Skin epidermis (tissue), 12 donors: ENCODE data around the gene C1QTNF12.

ENCODE experiments used
- H3K27ac ChIP-seq, 21 experiments: fragments of 200-600 bp; sonication (generic) in 11 of 21; one replicate each; pipeline ENCODE4 v1.5.0; 2020; ENCODE audit warnings: mild to moderate bottlenecking in 3 of 21, inconsistent platforms in 2 of 21, moderate library complexity in 2 of 21
- H3K4me3 ChIP-seq, 7 experiments: fragments of 200-600 bp; sonication (generic) in 2 of 7; one replicate each; pipeline ENCODE4 v1.5.0; 2020; ENCODE audit warnings: inconsistent platforms in 2 of 7, mild to moderate bottlenecking in 2 of 7, moderate library complexity in 1 of 7

C1QTNF12 gene

DNA sequence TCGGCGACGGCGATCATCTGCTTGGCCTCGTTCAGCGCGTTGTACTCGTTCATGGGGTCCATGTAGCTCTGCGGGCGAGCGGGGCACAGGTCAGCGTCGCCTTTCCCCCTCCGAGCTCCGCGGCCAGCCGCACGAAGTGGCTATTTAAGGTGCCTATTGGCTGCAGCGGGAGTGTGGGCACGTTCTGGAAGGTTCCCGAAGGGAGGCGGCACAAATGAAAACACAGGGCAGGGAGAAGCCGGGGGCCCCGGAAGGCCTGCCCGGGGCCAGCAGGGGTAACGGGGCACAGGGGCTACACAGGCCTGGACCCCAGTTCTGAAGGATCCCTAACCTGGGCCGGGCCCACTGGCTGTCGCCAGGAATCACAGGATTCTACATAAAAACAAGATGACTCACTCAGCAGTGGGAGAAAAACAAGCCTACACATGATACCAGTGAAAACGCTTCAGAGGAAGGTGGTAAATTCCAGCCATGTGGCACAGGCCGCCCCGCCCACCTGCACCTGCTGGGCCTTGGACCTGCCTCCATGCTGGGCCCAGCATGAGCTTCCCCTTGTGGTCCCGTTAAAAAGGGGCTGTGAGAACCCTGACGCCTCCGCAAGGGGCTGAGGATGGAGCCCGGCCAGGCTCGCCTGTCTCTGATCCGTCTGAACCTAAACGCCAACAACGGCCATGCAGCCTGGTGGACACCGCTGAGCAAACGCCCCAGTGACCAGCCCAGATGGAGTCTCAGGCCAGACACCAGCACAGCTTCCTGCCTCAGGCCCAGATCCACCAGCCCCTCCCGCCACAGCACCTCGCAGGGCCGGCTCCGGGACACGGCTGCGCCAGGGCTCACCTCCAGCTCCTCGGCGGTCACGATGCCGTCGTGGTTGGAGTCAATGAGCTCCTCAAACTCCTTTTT lies 28.6 kb downstream of the C1QTNF12 start:
- Histone ChIP-seq H3K4me3 (no peak overlapping the region), H3K27ac (peak overlapping the region in 5 of 21 experiments; percentile 18 to 59 (median 52))

DNA sequence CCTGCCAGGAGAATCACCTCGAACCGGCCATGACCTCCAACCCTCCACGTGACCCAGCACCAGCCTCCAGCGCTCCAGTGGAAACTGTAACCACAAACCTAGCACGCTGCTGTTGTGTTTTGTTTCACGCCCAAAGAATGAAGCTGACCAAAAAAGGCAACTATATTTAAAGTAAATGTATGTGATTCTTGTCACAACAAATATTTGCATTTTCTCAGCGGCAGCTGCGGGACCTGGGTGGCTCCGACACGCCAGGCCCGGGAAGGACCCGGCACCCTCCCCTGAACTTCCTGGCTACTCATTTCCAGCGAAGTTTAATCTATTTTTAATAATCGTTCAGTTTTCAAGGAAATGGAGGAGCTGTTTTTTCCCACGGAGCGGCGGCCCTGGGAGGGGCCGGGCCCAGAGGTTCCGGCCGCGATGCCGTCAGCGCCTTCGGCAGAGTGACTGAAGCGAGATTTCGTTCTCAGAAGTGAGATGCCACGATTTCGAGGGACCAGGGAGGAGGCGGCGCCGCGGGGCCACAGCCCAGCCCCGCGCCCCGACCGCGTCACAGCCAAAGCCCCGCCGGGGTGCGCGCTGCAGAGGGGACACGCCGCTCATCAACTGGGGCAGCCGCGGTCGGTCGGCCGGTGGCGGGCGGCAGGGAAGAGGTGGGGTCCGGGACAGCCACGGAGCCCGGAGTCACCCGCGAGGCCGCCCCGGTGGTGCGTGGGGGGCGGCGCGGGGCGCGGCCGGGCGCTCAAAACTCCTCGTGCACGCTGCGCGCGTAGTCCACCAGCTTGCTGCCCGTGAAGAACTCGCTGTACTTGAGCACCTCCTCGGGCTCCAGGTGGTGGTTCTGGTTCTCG lies 29.5 kb downstream of the C1QTNF12 start:
- Histone ChIP-seq H3K4me3 (no peak overlapping the region), H3K27ac (peak overlapping the region in 6 of 21 experiments; percentile 40 to 60 (median 56))

DNA sequence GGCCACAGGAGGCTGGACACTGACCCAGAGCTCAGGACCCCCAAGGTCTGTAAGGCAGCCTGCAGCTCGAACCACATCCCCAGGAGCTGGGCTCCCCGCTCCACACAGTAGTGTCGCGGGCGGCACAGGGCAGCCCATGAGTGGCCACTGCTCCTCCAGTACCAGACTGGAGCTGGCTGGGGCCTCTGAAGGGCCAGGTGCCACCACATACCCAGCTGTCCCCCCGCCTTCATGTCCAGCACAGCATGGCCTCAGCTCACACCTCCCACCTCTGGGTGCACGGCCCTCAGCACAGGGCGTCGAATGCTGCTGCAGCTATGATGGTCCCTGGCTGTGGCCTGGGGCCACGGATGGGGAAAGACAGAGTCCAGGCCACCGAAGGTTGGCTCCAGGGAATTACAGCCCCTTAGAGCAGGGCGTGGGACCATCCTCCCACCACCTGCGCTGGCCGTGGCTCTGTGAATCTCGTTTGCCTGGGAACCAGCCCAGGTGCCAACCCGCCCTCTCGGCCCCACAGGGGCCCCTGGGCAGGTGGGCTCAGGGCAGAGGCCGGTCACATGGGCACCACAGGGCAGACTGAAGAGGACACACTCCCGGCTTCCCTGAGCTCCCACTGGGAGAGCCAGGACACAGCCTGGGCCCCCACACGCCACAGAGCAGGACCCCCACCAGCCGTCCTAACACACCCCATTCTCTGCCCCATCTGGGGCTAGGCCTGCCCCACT lies 30.5 kb downstream of the C1QTNF12 start:
- peak overlapping the region in 7 of 21 experiments; percentile 25 to 85 (median 49) for H3K27ac ChIP-seq
- no peak overlapping the region for H3K4me3 ChIP-seq

DNA sequence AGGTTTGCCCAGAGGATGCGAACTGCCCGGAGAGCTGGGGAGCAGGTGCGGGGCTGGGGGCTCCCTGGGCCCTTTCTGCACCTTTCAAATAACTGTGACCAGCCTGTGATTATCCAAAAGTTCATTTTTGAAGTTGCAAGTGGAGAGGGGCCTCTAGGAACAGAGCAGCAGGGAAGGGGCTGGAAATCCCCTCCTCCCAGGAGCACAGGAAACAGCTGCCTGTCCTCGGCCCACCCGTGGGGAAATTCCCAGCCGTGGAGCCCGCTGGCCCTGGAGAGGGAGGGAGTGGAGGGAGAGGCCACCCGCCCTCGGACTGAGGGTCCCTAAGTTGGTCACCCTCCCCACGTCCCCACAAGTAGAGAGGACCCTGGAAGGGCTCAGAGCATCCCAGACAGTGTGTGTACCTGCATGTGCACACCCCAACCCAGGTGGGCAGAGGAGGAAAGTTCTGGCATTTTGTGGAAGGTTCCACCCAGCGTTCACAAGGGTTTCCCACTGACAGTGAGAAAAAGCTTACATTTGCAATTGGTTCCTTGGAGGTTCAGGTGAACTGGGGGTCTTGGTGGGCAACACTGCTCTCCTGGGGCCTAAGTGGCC lies 31.3 kb downstream of the C1QTNF12 start:
- peak overlapping the region in 7 of 21 experiments; percentile 18 to 85 (median 60) for H3K27ac ChIP-seq
- H3K4me3 ChIP-seq: no peak overlapping the region

DNA sequence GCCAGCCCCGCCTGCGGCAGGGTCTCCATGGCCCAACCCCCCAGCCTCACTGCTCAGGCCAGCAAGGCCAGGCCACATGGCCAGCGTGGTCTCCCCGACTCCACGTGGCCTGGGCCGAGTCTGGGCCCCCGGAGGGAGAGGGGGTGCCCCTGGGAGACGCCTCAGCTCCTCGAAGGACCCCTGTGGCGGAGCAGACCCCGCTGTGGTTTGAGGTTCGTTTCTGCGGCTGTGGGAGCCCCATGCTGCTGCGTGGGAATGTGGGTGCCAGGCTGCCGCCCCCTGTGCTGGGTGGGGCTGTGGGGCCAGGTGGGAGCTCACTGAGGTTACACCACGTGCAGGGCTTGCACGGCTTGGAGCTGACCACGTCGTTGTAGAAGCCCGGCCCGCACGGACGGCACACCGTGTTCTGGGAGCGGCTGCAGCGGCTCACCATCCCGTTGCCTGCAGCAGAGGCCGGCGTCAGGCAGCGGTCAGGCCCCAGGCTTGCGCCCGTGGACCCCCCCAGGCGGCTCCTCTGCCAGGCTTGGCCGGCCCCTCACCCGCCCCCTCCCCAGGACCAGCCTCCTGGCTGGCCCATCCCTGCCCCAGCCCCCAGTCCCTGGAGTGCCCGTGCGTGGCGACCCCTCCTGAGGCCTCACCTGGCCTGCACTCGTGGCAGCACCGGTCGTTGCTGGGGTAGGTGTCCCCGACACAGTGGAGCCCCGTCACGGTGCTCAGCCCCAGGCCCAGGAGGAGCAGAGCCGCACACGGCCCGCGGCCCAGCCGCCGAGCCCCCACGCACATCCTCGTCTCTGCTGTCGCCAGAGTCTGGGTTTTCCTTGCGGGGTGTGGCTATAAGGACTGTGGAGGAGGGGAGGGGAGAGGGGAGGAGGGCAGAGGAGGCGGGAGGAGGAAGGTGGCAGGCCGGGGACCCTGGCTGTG lies 32.9 kb downstream of the C1QTNF12 start, which contains the start of gene TNFRSF4:
TNFRSF4 (minus strand) TSS at position 809 of the 921 bp plus-strand sequence; CDS start at position 783, 26 bp downstream.
- peak within 1 kb of the TSS; percentile 6 to 37 (median 18) for H3K4me3 ChIP-seq
- H3K27ac ChIP-seq: peak within 1 kb of the TSS in 20 of 21 experiments; percentile 13 to 87 (median 64)

DNA sequence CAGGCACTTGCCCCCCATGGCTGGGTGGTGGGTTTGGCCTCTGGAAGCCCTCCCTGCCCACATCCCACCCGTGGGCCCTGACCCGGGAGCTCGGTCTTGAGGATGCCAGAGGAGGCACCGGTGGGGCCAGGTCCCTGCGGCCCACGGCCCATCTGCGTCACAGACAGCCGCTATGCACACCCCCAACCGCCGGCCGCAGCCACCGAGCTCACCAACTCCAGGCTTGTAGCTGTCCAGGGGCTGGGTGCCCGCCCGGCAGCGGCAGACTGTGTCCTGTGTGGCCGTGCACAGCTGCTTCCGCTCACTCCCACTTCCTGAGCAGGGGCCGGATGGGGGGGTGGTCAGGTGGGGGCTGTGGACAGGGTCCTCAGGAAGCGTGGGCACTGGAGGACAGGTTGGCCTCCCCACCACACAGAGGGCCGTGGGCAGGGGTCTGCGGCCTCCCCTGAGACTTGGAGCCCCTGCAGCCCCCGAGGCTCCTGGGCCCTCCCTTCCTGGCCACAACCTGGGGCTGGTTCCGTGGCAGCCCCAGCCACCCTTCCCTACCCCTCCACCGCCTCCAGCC lies 33.7 kb downstream of the C1QTNF12 start:
- Histone ChIP-seq H3K27ac (peak overlapping the region; percentile 7 to 87 (median 62)), H3K4me3 (peak overlapping the region; percentile 6 to 37 (median 18))

DNA sequence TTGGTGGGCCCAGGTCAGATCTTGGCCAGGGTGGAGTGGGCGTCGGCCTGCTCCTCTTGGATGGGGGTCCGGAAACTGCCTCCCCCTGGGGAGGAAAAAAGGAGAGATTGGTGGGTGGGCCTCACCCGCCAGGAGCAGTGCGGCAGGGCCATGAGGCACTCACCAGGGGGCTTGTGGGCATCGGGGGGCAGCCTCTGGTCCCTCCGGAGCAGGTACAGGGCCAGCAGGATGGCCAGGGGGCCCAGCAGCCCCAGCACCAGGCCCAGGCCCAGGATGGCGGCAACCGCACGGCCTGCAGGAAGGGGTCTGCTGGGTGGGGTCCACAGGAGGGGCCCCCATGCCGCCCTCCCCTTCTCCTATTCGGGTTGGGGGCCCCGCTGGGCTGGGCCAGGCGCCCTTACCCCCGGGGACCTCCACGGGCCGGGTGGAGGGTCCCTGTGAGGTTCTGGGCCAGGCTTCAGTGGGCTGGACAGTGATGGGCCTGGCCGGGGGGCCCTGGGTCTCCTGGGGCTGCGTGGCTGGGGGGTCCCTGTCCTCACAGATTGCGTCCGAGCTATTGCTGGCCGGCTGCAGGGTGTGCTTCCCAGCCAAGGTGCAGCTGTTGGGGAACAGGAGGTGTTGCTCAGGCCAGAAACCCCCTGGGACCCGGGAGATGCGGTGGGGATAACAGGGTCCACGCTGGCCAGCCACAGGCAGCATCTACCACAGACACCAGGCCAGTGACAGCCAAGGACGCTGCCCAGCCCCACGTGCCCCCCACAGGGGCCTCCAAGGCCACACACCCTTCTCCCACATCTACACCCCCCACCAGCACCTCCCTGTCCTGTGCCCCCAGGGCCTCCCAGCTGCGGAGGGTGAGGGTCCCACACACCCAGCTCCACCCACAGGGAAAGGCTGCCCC lies 34.7 kb downstream of the C1QTNF12 start:
- H3K27ac ChIP-seq: peak overlapping the region in 18 of 21 experiments; percentile 13 to 87 (median 65)
- peak overlapping the region in 4 of 7 experiments; percentile 6 to 37 (median 19) for H3K4me3 ChIP-seq

DNA sequence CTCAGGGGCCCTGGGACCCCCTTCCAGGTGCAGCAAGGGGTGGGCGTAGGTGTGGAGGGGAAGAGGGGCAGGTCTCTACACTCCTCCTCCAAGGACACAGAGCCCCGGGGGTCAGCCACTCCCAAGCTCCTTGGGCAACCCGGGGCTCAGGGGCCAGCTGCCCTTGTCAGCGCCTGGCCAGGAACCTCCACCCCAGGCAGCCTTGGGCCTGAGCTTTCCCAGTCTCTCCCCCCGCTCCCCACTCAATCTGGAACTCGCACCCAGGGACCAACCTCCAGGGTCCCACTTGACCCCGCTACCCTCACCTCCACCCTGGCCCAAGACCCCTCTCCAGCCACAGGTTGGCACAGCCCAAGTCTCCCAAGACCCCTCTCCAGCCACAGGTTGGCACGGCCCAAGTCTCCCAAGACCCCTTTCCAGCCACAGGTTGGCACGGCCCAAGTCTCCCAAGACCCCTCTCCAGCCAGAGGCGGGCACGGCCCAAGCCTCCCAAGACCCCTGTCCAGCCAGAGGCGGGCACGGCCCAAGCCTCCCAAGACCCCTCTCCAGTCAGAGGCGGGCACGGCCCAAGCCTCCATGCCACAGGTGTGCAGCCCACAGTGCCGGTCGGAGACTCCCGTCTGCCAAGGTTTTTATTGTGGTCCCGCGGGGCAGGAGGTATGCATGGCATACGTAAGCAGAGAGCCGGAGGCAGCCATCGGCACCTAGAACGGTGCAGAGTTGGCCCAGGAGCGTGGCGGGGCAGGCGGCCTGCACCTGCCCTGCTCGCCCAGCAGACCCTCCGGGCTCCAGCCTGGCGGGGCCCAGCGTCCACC lies 35.6 kb downstream of the C1QTNF12 start:
- Histone ChIP-seq H3K27ac (no peak overlapping the region), H3K4me3 (no peak overlapping the region)

DNA sequence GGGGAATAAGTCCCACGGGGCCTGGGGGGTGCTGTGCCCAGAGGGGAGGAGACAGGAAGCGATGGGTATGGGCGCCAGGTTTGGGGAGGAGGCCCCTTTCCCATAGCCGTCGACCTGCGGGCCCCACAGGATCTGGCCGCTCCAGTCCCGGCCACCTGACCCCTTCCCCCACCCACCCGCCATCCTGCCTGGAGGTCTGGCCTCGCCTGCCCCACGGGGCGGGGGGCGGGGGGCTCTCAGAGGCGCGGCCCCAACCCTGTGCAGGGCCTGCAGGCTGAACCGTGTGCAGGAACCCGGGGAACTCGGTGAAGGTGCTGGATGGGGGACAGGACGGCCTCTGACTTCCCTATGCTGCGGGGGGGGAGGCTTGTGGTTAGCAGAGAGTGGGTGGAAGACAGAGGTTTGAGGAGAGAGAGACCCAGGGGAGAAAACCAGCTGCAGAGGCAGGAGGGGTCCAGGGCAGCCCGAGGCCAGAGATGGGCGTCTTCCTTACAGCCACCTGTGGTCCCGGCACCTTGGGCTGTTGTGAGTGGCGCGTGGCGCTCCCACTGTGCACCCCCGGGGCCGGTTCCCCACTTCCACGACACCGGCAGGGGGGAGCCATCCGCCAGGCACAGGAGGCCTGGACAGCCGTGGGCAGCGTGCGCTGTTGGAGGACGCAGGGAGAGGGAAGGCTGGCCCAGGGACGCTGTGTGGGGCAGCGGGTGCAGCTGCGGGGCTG lies 37.6 kb downstream of the C1QTNF12 start:
- H3K4me3 ChIP-seq: peak overlapping the region in 5 of 7 experiments; percentile 11 to 32 (median 22)
- peak overlapping the region in 17 of 21 experiments; percentile 3 to 89 (median 52) for H3K27ac ChIP-seq

DNA sequence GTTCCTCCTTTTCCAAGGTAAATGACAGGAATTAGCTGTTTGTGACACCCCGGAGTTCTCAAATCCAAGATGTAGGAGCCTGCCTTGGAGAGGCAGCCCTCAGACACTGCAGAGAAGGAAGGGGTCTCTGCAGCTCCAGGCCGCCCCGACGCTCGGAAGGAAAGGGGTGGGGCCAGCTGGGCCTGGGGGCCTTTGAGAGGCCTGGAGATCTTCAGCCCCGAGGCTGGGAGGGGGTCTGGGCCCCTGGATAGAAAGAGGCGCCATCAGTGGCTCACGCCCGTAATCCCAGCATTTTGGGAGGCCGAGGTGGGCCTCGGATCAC lies 39.0 kb downstream of the C1QTNF12 start:
- H3K27ac ChIP-seq: peak overlapping the region in 6 of 21 experiments; percentile 19 to 89 (median 69)
- H3K4me3 ChIP-seq: peak overlapping the region in 1 of 7 experiments; percentile 32

DNA sequence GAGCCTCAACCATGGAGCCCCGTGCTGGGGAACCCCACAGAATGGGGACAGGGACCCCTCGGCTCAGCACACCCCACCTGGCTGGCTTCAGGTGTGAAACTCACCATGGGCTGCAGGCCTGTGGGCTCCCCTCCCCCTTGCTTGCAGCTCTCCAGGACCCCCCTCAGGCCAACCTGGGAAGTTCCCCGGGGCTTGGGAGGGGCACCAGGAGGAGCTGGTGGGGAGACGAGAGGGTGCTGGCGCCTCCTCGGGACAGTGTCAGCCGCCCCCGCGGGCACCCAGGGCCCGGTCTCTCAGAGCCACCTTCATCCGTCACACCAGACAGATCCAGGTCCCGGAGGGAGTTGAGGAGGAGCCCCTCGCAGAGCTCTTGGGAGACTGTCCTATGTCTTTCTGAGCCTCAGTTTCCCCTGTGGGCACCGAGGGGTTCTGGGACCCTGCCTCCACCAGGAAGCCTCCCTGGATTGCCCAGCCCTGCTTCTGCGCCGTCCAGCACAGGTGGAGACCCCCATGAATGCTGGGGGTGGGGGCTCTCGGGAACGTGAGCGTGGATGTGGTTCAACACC lies 39.5 kb downstream of the C1QTNF12 start:
- H3K27ac ChIP-seq: peak overlapping the region in 10 of 21 experiments; percentile 45 to 86 (median 75)
- peak overlapping the region in 4 of 7 experiments; percentile 24 to 42 (median 38) for H3K4me3 ChIP-seq

DNA sequence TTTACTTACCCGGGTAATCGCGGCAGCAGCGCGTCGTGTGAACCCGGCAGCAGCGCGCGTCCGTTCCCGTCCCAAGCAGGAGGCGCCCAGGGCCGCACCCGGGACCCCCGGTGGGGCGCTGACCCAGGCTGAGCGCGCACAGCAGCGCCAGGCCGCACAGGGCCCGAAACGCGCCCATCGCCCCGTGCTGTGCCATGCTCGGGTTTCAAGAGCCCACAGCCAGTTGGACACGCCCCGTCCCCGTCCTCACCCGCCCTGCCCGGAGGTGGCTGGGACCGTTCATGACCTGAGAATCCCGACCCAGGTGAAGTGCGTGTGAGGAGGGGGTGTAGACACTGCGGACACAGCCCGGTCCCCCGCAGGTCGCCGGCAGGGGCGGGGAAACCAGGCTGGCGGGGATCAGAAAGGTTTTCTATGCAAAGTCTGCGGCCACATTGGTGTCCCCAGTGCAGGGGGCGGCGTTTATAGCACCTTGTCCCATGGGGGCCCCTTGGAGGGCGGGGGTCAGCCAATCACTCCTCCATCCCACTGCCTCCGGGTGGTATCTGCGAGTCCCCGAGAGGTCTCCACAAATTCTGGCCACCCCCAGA lies 40.1 kb downstream of the C1QTNF12 start, which contains the start of gene TNFRSF18:
TNFRSF18 (minus strand) TSS at position 217 of the 590 bp plus-strand sequence; CDS start at position 196, 21 bp downstream.
- peak within 1 kb of the TSS in 19 of 21 experiments; percentile 25 to 86 (median 68) for H3K27ac ChIP-seq
- peak within 1 kb of the TSS; percentile 20 to 50 (median 42) for H3K4me3 ChIP-seq

DNA sequence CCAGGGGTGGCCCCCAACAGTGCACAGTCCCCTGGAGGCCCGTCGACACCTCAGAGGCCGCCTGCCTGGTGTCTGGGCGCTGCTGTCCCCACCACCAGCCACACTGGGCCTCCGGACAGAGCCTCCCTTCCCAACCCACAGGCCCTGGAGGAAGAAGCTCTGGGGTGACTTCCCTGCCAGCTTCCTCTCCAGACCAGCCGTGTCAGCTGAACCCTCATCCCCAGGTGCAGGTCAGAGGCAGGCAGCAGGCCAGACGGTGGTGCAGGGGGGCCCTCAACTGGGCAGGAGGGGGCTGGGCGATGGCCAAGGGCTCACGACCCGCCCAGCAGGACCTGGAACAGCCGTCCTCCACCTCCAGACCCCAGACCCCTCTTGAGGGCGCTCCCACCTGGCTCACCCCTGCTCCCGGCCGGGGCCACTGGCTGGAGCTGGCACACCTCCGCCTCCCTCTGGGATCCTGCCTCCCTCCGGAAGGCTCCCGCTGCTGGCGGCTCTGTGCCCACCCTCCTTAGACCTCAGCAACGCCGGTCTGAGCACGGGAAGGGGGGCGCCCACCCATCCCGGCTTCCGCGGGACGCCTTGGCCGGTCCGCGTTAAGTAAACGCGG lies 40.6 kb downstream of the C1QTNF12 start:
- peak overlapping the region; percentile 20 to 50 (median 42) for H3K4me3 ChIP-seq
- peak overlapping the region in 19 of 21 experiments; percentile 25 to 86 (median 68) for H3K27ac ChIP-seq
